ENCODE measurements around the gene LRRC28. TPM values are rescaled to one million over a fixed set of nuclear protein-coding genes. Genes with fewer than 3 reads are reported as not detected.

Gene LRRC28
- total RNA-seq, 1 donor from 2014 or later: 13.4 TPM

DNA sequence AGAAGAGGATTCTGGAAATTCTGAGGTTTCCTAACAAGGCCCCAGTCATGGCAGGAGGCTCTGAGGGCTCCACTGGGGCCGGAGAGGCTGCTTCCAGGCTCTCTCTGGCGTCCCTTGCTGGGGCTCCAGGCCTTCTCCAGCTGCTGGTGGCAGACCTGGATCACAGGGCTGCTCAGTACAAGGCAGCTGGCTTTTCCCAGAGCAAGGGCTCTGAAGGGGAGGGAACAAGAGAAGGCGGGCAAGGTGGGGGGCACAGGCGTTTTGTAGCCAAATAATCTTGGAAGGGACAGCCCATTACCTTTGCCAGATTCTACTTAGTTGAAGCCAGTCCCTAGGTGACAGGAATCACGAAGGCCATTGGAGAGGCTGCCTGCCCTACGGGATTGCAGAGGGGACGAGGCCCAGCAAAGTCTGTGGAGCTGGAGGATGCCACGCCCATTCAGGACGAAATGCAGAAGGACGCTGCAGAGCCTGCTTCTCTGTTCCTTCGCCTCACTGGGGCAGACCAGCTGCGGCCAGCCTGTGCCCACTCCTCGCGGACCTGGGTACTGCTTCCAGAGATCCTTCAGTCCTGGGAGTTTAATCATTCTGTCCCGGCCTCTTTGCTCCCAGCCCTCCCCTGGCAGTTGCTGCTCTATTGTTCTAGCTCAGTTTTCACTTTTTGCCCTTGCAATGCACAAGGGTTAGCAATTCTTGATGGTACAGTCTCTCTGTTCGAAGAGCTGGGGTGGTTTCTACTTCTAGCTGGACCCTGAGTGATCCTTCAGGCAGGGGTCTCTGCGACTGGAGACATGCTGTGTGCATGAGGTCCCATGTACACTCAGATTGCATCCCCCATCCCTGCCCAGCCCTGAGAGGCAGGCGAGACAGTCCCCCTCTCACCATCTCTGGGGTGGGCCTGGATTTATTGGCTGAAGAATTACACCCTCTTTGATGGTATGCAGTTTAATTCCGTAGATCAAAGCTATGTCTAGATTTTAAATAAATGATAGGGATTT, 165.2 kb downstream of the LRRC28 start:
- no peak for DNase-seq (ENCODE audit: low read depth, low spot score)

DNA sequence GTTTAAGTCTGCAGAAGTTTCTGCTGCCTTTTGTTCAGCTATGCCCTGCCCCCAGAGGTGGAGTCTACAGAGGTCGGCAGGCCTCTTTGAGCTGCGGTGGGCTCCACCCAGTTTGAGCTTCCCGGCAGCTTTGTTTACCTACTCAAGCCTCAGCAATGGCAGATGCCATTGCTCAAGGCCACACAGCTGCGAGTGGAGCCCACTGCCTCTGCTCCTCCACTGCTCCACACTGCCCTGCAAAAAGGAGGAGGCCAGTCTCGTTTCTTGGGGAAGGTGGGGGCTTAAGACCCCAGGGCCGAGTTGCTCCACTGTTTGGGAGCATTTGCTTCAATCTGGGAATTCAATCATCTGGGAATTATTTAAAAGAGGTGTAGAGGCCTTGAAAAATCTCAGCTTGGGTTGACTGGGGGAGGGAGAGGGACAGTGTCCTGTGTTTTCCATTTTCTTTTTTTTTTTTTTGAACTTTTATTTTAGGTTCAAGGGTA, 169.9 kb downstream of the LRRC28 start:
- DNase-seq (ENCODE audit: low read depth, low spot score): no peak

DNA sequence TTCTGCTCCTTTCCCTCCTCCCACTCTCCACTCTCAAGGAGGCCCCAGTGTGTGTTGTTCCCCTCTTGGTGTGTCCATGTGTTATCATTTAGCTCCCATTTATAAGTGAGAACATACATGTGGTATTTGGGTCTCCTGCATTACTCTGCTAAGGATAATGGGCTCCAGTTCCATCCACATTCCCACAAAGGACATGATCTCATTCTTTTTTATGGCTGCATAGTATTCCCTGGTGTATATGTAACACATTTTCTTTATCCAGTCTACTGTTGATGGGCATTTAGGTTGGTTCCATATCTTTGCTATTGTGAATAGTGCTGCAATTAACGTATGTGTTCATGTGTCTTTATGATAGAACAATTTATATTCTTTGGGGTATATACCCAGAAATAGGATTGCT, 170.5 kb downstream of the LRRC28 start:
- no peak for DNase-seq (ENCODE audit: low read depth, low spot score)

DNA sequence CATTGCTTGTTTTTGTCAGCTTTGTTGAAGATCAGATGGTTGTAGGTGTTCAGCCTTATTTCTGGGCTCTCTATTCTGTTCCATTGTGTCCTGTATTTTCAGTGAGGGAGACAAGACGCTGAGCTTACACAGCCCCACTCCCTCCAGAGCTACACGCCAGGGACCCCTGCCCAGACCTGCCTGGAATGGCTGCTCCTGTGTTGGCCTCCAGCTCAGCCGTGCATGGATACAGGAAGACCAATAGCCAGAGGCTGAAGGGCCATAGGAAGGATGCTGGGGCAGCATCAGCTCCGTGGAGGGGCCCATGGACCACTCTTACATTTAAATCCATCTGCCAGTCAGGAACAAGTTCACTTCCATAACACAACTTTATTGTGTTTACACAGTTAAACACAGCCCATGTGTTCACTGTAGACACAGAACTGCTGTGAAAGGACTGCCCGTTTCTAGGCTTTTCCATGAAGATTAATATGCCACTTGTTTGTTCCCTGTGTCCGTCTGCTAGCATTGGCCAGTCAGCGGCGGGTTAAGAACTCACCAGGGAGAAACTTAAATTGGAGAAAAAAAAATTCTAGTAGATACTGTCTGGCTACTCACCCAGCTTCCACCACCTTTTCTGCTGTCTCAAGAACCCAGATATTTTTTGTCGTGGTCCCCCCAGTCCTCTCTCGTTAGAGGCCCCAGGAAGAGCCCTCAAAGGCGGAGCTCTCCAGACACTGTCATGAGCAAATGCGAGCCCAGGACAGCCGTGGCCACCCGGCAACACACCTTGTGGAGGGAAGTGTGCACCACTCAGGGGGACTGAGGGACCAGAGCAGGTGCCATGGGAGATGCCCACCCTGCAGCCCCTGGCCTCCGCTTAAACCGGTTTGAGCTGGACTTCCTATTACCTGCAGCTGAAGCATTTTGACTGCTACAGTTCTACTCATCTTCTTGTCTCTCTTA, 172.2 kb downstream of the LRRC28 start:
- no peak for DNase-seq (ENCODE audit: low read depth, low spot score)

DNA sequence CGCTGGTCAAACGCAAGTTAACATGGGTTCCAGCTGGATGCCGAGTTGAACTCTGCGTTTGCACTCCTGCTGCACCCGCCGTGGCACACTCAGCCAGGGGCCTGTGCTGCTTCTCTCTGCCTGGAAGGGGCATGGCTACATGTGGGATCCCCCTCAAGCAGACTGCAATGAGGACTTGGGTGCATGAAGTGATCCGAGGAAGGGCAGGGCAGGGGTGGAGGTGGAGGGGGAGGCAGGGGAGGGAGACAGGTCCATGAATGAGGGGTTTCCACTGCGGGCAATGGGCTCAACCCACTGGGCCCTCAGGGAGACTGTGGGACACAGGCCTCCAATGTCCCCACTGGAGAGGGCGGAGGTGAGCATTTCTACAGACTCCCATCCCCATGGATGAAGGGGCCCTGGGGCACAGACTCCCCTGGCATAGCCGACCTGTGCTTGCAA, 172.9 kb downstream of the LRRC28 start:
- no peak for DNase-seq (ENCODE audit: low read depth, low spot score)

DNA sequence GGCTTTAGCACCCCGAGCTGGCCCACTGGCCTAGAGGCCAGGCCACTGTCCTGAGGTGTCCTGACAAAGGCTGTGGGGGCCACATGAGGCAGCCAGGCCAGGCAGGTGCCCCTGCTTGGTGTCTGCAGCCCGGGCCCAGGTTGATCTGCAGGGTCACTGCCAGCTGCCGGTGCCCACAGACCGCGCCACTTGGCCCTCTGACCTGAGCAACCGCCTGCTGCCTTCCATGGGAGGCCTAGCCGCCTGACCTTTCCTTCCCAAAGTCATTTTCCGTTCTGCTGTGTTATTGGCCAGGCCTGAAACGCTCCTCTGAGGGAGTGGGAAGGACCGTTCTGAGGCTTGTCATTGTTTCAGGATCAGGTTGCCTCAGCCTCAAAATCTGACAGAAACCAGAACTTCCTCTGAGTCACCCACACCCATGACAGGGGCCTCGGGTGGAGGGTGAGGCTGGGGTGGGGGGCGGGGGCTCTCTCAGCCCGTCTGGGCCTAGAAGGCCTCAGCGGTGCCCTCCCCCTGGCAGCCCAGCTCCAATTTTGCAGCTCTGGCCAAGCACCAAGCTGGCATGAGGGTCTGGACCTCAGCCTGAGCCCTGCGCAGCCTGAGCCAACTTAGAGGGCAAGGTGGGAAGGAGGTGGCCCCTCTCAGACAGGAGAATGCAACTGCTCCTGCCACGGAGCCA, 173.8 kb downstream of the LRRC28 start:
- peak; percentile 85 for DNase-seq (ENCODE audit: low read depth, low spot score)

DNA sequence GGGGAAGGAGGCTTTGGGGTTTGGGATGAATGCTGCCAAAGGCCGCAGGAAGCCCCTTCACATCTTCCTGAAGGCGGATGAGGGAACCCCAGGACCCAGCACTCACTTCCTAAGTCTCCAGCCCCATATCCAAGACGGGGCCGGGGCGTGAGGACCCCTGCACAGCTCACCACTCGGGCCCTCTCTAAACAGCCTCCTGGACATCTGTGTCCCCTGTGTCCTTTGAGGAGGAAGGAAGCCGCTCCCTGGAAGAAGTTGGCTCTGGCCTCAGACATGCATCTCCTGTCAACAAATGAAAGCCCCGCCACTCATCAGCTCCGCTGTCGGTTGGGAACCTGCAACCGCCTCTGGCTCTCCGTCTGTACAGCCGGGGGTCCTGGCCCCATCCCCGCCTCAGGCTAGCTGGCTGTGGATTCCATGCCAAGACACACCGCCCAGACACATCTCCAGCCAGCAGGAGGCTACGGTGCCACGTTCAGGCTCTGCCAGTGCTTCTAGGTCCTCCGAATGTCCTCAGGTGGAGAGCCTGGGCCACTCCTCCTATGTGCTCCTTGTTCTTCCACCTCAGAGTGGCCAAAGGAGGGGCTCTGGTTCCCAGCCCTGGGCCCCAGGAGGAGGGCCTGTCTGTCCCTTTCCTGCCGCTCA, 174.5 kb downstream of the LRRC28 start:
- peak; percentile 11 for DNase-seq (ENCODE audit: low read depth, low spot score)

DNA sequence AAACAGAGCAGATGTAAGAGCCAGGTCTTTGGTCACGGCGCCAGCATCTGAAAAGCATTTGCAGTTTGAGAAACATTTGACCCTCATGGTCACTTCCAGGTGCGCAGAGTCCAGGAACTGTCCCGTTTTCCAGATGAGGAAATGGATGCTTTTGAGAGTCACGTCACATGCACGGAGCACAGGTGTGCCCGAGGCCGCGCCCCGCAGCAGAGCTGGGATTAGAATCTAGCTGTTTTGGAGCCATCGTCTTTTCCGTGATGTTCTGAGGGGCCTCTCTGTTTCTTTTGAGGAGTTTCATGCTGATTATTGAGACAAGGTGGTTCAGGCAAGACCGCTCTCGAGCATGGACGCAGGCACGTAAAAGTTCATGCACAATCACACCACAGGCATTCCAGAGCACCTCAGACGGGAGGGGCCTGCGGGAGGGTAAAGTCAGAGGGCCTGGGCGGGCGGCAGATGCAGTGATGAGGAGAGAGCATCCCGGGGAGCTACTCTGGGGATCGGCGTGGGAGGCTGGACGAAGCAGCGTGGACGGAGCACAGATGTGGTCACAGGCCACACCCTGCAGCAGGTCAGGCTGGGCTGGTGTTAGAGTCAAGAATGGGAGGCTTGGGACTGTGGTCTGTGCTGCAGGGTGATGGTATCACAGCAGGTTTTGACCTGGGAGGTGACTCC, 175.3 kb downstream of the LRRC28 start:
- no peak for DNase-seq (ENCODE audit: low read depth, low spot score)

DNA sequence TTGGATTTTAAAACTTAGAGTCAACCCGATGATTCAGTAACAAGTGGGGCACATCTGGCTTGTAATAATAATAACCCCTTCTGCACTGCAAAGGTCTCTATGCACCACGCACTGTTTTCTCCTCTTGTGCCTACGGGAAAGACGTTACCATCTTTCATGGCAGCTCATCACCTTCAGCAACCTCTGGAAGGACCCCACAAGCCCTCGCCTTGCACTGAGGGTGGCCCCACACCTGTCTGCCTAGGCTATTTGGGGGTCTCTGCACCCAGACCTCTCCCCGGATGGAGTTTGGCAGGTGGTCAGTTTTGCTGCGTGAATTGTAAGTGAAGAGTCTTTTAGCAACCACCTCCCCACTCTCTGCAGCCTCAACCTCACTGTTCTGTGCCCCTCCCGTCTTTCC, 175.9 kb downstream of the LRRC28 start:
- DNase-seq (ENCODE audit: low read depth, low spot score): no peak

DNA sequence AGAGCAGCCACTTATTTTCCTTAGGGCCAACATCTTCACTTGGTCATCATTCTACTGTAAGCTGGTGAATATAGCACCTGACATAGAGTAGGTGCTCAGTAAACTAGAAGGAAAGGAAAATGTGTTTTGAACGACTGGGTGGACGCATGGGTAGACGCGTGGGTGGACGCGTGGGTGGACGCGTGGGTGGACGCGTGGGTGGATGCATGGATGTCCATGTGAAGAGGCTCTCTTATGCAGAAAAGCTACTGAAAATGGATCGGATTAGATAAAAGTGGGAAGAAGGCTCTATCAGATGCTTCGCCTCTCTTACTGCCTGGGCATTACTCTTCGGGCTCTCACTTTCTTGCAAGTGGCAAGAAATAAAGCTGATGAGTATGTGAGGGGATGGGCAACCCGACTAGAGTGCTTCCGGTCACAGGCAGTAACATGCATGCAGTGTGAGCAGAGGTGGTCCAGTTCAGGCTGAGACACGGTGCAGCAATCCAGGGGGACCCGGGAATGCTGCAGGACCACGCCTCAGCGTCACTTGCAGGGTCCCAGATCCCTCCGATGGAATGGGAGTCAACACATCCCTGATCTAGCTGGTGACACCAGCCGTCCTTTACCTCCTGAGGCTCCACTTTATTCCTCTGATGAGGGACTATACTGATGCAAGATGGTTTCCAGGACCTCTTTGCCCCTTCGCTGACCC, 176.5 kb downstream of the LRRC28 start:
- DNase-seq (ENCODE audit: low read depth, low spot score): no peak

DNA sequence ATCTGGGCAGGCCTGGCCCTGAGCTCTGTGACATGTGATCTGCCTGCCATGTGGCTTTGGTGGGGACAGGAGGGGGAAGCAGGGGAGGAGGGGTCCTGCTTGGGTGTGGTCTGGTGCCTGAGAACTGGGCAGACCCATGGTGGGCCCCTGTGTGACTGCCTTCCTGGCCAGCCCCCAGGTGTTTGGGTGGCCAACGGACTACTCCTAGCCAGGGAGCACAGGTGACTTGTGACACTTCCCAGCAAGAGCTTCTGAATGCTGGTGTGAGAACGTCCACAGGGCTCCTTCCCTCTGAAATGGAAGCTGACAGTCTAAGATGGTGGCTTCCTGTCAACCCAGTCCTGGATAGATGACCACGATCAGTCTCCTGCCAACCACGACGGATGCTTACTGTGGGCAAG, 178.4 kb downstream of the LRRC28 start:
- DNase-seq (ENCODE audit: low read depth, low spot score): no peak

DNA sequence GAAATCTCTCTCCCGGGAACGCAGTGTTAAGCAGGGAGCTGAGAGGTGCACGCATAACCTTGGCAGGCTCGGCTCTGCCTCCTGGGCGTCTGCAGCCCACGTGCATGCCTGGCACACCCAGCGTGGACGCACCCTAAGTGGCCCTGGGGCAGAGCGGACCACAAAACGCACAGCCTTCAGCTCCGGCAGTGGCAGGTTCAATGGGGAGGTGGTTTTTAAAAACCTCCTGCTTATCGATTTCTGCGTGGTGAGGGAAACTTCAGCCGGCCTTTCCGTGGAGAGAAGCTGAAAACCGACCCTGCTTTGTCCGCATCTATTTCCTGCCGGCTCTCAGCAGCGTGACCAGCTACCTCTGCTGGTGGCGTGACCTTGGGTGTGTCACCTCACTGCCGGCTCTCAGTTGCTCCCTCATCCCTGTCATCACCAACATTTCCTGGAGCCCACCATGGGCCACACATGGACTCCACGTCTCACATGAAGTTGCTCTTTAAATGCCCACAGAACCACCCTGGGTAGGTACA, 179.7 kb downstream of the LRRC28 start:
- no peak for DNase-seq (ENCODE audit: low read depth, low spot score)

DNA sequence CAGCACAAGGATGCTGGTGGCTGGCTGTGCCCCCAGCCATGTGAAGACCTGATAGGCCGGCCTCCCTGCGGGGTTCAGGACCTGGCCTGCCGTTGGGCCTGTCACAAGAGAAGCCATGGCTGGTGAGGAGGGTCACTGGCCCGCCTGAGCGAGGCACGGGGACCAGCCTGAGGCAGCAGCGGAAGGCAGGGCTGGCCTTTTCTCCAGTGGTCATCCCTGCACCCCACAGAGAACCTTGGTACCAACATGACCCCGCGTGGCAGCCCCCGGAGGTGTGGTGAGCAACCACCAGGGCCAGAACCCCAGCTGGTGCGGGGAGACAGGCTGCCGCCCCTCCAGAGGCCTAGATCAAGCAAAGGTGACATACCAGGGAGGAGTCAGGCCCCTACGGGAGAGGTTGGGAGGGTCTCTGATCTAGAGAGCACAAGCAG, 180.4 kb downstream of the LRRC28 start:
- no peak for DNase-seq (ENCODE audit: low read depth, low spot score)

DNA sequence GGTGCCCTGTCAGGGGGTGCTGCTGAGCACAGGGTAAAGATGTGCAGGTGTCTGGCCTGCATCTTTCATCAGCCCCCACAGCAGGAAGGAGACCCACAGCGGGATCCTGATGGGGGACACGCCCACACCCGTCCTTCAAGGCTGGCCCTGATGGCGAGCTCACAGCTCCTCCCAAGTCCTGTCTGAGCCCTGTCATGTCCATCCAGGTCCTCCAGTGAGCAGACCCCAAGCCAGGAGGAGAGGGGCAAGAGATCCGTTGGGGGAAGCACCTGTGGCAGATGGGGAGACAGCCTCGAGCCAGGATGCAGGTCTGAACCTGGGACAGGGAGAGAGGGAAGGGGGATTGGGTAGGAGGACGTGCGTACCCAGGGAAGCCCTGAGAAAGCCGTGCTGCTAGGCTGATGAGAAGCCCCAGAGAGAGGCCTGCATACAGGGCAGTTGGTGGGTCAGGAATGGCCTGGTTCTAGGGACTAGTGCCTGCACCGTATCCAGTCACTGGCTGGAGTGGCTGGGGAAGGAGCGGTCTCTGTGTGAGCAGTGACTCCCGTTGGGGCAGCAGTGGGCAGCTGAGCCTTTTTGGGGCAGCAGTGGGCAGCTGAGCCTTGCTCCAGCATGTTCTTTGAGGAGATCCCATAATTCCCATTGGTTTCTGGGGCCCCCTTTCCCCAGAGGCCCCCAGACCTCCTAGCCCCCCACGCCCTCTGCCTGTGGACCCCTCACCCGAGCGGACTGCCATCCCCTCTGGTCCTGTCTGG, 181.2 kb downstream of the LRRC28 start:
- no peak for DNase-seq (ENCODE audit: low read depth, low spot score)

DNA sequence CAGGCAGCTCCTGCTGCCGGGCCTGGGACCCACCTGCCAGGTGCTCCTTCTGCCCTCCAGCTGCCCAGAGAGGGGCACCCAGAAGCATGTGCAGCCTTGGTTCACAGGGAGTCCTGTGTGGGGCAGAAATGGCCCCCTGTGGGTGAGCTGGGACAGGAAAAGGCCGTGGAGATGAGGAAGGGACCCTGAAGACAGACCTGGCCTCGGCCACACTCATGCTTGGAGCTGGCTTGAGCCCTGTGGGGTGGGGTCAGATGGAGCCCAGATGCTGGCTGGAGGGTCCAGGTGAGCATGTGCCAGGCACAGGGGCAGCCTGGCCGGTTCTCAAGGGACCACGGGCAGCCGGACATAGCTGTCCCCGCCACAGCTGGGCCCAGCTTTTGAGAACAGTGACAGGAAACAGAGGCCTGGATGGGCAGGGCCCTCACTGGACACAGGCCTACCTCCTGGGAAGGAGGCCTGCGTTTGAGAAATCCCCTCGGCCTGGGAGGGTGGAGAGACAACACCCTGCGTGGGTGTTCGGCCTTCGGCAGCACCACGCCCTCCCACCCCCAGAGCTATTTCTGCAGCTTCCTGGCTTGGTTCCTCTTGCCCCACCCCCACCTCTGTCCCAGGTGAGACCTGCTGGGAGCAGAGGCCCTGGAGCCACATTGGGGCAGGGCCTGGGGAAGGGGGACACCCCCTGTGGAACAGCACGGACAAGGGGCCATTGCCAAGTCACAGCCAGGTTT, 181.9 kb downstream of the LRRC28 start:
- DNase-seq (ENCODE audit: low read depth, low spot score): no peak

DNA sequence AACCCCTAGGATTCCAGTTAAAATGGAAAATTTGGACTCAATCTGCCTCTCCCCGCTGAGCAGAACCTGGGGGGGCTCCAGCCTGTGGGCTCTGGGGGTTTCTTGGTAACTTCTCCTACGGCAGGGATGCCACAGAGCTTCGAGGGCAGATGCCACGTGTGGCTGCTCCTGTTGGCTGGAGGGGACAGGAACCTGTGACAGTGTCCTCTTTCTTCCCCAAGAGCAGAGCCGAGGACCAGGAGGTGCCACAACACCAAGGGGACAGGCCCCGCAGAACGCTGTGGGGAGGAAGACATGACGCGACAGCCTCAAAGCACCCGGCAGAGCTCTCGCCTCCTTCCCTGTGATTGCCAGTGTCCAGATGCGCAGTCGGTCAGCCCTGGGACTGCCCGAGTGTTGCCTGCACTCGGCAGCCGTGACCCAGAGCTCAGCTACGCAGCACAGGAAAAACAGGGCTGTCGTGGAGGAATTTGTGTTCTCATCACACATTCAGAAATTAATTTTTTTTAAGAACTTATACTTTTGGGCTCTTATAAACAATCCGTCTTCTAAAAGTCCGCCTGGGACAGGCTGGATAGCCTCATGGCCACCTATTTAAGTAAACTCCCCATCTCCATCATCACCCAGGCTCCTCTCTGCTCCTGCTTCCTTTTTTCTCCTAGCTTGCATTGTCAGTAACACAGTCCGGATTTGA, 182.6 kb downstream of the LRRC28 start:
- no peak for DNase-seq (ENCODE audit: low read depth, low spot score)

DNA sequence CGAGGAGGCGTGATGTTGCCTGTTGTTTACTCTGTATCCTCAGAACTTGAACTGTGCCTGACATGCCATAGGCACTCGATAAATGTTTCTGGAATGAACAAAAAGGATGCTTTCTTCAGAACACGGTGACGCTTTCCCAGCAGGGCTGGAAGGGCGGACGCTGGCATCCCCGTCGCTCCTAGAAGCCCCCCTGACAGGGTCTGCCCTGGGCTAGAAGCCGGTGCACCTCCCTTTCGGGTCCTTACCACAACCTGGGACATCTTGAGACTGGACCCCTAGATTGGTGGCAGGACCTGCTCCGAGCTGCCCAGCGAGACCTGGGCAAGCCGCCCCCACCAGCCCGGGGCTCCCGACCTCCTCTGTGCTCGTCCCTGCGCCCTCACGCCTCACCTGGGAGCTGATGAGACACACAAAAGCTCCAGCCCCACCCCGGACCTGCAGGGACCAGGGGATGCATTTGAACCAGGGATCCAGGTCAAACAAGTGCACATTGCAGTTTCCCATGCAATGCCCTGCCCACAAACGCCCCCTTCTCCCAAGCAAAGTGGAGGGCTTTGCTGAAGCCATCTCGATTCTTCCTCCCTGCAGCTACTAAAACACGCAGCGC, 183.3 kb downstream of the LRRC28 start:
- DNase-seq (ENCODE audit: low read depth, low spot score): no peak

Measured in pulmonary artery endothelial cell (primary cell).